OCI-LY1 (cell line): ENCODE measurements around the gene SCAF11.

ENCODE experiments used
- H2AFZ ChIP-seq: fragments of 200-600 bp; sonication (generic), shearing (Covaris generic); 2 replicates; pipeline ENCODE4 v1.6.0; 2014; ENCODE audit warnings: antibody characterized with exemption, mild to moderate bottlenecking, low read length
- H3F3A ChIP-seq: fragments of 200-600 bp; sonication (generic), shearing (Covaris generic); 2 replicates; pipeline ENCODE4 v1.6.0; 2014; ENCODE audit warnings: mild to moderate bottlenecking, antibody characterized with exemption, low read length, moderate library complexity; ENCODE audit not compliant: insufficient read depth
- H3K27ac ChIP-seq: fragments of 200-600 bp; sonication (generic); 2 replicates; pipeline ENCODE4 v1.5.1; 2014; ENCODE audit warnings: low read length, mixed run types, mild to moderate bottlenecking, low read depth; ENCODE audit not compliant: poor library complexity, severe bottlenecking
- H3K27me3 ChIP-seq: fragments of 200-600 bp; sonication (generic); 2 replicates; pipeline ENCODE4 v1.6.0; 2014; ENCODE audit warnings: antibody characterized with exemption, mild to moderate bottlenecking, low read length, moderate library complexity; ENCODE audit not compliant: insufficient read depth
- H3K36me3 ChIP-seq: fragments of 200-600 bp; sonication (generic); 2 replicates; pipeline ENCODE4 v1.6.1; 2014; ENCODE audit warnings: mild to moderate bottlenecking, antibody characterized with exemption, low read length, moderate library complexity, mixed read lengths; ENCODE audit not compliant: insufficient read depth
- H3K4me1 ChIP-seq: fragments of 200-600 bp; sonication (generic); 2 replicates; pipeline ENCODE4 v1.5.1; 2014; ENCODE audit warnings: mild to moderate bottlenecking, low read length, moderate library complexity; ENCODE audit not compliant: insufficient read depth, severe bottlenecking
- H3K4me2 ChIP-seq: fragments of 200-600 bp; sonication (generic), shearing (Covaris generic); 2 replicates; pipeline ENCODE4 v1.6.1; 2014; ENCODE audit warnings: low read length
- H3K4me3 ChIP-seq: fragments of 200-600 bp; sonication (generic); 2 replicates; pipeline ENCODE4 v1.5.1; 2014; ENCODE audit warnings: low read length, low read depth, mild to moderate bottlenecking, mixed read lengths; ENCODE audit not compliant: poor library complexity, severe bottlenecking
- H3K79me2 ChIP-seq: fragments of 200-600 bp; shearing (Covaris generic); 2 replicates; pipeline ENCODE4 v1.6.1; 2016; ENCODE audit warnings: mixed run types, low read length, mixed read lengths; ENCODE audit not compliant: insufficient read depth
- H3K9ac ChIP-seq: fragments of 200-600 bp; sonication (generic), shearing (Covaris generic); 2 replicates; pipeline ENCODE4 v1.6.1; 2014; ENCODE audit warnings: mild to moderate bottlenecking, low read length, mixed read lengths
- H3K9me2 ChIP-seq: fragments of 200-600 bp; sonication (generic), shearing (Covaris generic); 2 replicates; pipeline ENCODE4 v1.6.1; 2014; ENCODE audit warnings: low read depth, mild to moderate bottlenecking, low read length, mixed read lengths
- H3K9me3 ChIP-seq: fragments of 200-600 bp; shearing (Covaris generic); 2 replicates; pipeline ENCODE4 v1.6.1; 2014; ENCODE audit warnings: low read length, mixed read lengths
- H4K20me1 ChIP-seq: fragments of 200-600 bp; sonication (generic), shearing (Covaris generic); 2 replicates; pipeline ENCODE4 v1.6.0; 2016; ENCODE audit warnings: mild to moderate bottlenecking, low read length; ENCODE audit not compliant: insufficient read depth
- EZH2 ChIP-seq: fragments of 200-600 bp; sonication (generic), shearing (Covaris generic); IDR thresholded peaks from 2 replicates; pipeline ENCODE4 v1.8.0; 2017; ENCODE audit warnings: borderline replicate concordance, mixed run types, mild to moderate bottlenecking, antibody characterized with exemption, low read length, moderate library complexity, mixed read lengths
- TF ChIP-seq, protein P1 (sequence below): fragments of 200-600 bp; sonication (generic), shearing (Covaris generic); IDR thresholded peaks from 2 replicates; pipeline ENCODE4 v1.5.1; 2017; ENCODE audit warnings: mild to moderate bottlenecking, antibody characterized with exemption, low read length, moderate library complexity, mixed read lengths

The SCAF11 gene

DNA sequence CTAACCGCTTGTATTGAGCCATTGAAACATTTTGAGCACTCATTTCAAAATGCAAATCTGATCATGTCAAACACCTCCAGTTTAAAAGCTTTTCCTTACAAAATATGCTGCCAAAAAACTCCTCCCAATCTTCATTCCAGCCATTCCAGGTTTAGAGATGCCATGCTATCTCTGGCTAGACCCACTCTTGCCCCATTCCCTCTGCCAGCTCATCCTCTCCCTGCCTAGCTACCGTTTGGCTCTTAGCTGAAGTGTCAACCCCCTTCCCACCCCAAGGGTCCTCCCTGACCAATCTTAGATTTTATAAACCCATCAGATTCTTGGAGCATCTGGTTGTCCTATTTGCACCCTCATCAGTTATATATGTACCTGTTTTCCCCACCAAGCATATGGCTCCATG lies 75.0 kb downstream of the SCAF11 start:
- H3K4me2 ChIP-seq = no peak overlapping the region
- H3K36me3 ChIP-seq = peaks cover 22% of the 10 kb centered on the region
- H3K27ac ChIP-seq = no peak overlapping the region
- H2AFZ ChIP-seq = no peak overlapping the region
- no peaks in the 10 kb centered on the region for H3K27me3 ChIP-seq
- H3K4me1 ChIP-seq = no peaks in the 10 kb centered on the region
- H3K9me3 ChIP-seq = no peaks in the 10 kb centered on the region
- H4K20me1 ChIP-seq = no peaks in the 10 kb centered on the region
- no peak overlapping the region for H3K4me3 ChIP-seq
- H3K9ac ChIP-seq = no peak overlapping the region
- H3K79me2 ChIP-seq = no peaks in the 10 kb centered on the region
- H3K9me2 ChIP-seq = no peaks in the 10 kb centered on the region
- no peaks in the 10 kb centered on the region for H3F3A ChIP-seq
- no peak for TF ChIP-seq EZH2
- TF ChIP-seq, protein P1, sequence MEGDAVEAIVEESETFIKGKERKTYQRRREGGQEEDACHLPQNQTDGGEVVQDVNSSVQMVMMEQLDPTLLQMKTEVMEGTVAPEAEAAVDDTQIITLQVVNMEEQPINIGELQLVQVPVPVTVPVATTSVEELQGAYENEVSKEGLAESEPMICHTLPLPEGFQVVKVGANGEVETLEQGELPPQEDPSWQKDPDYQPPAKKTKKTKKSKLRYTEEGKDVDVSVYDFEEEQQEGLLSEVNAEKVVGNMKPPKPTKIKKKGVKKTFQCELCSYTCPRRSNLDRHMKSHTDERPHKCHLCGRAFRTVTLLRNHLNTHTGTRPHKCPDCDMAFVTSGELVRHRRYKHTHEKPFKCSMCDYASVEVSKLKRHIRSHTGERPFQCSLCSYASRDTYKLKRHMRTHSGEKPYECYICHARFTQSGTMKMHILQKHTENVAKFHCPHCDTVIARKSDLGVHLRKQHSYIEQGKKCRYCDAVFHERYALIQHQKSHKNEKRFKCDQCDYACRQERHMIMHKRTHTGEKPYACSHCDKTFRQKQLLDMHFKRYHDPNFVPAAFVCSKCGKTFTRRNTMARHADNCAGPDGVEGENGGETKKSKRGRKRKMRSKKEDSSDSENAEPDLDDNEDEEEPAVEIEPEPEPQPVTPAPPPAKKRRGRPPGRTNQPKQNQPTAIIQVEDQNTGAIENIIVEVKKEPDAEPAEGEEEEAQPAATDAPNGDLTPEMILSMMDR = no peak

DNA sequence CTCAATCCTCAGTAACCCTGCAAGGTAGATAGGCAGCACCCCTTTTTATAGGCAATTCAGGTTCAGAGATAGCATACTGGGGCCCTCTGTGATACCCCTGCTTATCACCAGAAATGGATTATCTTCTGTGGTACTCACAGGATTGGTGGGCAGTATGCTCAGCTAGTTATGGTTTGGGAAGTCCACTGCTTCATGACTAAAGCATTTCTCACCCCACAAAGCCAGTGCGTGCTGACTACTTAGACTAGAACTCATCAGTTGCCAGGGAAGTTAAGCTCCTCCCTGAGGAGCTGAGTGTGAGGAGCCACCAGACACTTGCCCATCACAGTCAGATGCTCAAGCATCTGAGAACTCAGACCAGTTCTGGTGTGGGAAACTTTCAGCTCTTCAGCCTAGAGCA lies 76.3 kb downstream of the SCAF11 start:
- no peaks in the 10 kb centered on the region for H3F3A ChIP-seq
- no peak overlapping the region for H3K27ac ChIP-seq
- no peak for TF ChIP-seq EZH2
- TF ChIP-seq, protein P1 = no peak
- H3K36me3 ChIP-seq = peaks cover 9% of the 10 kb centered on the region
- no peaks in the 10 kb centered on the region for H3K27me3 ChIP-seq
- H3K4me1 ChIP-seq = no peaks in the 10 kb centered on the region
- no peaks in the 10 kb centered on the region for H4K20me1 ChIP-seq
- H3K4me2 ChIP-seq = no peak overlapping the region
- no peak overlapping the region for H3K4me3 ChIP-seq
- H3K79me2 ChIP-seq = no peaks in the 10 kb centered on the region
- no peaks in the 10 kb centered on the region for H3K9me3 ChIP-seq
- no peak overlapping the region for H3K9ac ChIP-seq
- no peak overlapping the region for H2AFZ ChIP-seq
- no peaks in the 10 kb centered on the region for H3K9me2 ChIP-seq

DNA sequence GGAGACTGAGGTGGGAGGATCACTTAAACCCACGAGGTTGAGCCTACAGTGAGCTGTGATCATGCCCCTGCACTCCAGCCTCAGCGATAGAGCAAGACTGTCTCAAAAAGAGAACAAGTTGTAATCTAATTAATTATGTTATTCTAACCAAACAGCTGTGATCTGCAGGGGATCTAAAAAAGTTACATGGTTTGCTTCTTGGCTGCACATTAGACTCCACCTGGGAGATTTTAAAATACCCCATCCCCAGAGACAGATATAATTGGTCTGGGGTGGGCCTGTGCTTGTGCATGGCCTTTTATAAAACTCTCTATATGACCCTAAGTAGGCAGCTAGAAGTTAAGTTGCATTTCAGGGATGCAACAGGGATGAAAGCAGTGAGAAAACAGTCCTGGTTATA lies 76.7 kb downstream of the SCAF11 start:
- Histone ChIP-seq H4K20me1 (no peaks in the 10 kb centered on the region), H3K27me3 (no peaks in the 10 kb centered on the region), H3K9ac (no peak overlapping the region), H3K4me3 (no peak overlapping the region), H3F3A (no peaks in the 10 kb centered on the region), H3K27ac (no peak overlapping the region), H3K79me2 (no peaks in the 10 kb centered on the region), H3K4me1 (no peaks in the 10 kb centered on the region), H3K9me2 (no peaks in the 10 kb centered on the region), H3K4me2 (no peak overlapping the region), H2AFZ (no peak overlapping the region), H3K9me3 (no peaks in the 10 kb centered on the region), H3K36me3 (peaks cover 6% of the 10 kb centered on the region)
- TF ChIP-seq EZH2 = no peak
- TF ChIP-seq, protein P1 = no peak
